HTR-8/SVneo (cell line): Measurements from ENCODE around the gene CDK4.
"Not testable (repeated sequence)": the region's sequence is repeated elsewhere in the genome, so short reads cannot be mapped to it uniquely, and the experiment has no call there.

Source experiments
- DNase-seq: peaks from one replicate; pipeline ENCODE4 v3.0.0; 2011; ENCODE audit warnings: low spot score, mixed read lengths; ENCODE audit not compliant: insufficient read length
- FAIRE-seq: peaks from 2 replicates; lab custom pipeline; 2011; peaks lifted over from hg19 to GRCh38; lab: Jason Lieb, UNC

Gene CDK4

DNA sequence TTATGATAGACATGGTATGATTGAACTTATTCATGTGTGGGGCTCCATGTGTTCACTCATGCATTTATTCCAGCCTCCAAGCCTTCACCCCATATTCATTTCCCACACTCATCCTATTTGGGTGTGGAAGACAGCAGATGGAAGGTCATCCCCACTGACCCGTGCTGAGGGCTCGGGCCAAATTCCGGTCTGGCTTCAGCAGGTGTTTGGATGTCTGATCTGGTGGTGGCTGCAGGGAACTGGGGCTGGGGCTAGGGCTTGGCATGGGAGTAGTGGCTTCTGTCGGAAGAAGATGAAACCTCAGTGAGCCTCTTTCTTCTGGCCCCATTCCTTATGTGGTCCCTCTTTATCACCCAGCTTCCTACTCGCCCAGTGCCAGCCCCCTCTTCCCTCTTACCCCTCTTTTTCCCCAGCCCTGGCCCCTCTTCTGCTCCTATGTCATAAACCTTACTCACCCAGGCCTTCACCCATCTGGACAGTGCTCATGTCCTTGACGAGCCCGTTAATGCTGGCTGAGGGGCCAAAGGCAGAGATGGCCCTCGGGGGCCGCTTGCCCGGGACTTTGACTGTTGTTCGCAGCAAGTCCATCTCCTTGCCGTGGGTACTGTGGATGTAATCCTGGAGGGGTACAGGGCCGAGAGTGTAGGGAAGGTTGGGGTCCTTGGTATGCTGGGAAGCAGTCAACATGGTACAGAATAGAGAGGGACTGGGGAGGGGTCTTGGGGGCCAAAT is 21.6 kb downstream of the CDK4 start:
- DNase-seq (no peak), FAIRE-seq (no peak)

DNA sequence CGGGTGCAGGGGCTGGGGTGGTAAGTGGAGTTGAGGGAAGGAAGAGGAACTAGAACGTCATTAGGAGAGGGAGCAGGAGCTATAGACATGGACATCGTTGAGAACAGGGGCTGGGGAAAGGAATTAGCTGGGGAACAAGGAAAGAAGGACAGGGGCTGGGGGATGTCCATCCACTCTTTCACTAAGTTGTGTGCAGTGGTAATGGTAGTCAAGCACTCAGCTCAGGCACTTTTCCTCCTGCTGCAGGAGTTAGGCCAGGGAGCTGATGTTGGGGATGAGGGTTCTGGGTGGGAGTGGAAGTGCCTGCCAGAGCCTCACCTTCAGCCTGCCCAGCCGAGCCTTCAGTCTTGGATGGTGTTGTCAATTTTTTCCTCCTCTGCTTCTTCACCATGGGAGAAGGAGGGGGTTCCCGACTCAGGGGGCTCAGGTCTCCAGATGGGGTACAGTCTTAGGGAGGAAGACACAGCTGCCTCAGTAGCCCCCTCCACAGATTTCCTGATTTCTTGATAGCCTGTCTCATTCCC is 22.7 kb downstream of the CDK4 start:
- FAIRE-seq, result no peak
- no peak for DNase-seq

DNA sequence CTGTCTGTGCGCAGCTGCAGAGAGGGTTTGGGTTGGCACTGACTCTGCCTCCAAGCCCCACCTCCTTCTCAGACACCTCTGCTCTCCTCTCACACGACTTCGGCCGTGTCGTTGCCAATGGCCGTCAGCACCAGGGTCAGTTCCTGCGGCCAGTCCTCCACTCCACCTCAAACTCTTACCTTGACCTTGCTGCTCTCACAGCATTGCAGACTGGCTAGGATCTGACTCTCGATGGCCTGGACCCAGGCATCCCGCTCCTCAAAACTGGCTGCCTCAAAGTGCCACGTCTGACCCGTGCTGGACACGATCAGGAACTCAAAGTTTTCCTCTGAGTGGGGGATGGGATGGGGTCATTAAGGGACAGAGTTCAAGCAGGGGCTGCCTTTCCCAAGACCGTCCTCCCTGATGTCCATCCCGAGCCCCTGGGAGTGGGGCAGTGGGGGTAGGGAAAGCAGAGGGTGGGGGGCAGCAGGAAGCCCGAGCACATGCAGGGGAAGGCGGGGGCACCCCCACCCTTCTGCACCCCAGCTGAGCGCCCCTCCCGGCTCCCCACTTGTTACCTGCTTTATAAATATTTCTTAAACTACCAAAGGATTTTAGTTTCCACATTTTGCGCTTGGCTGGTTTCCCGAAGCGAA is 24.2 kb downstream of the CDK4 start:
- DNase-seq, result no peak
- no peak for FAIRE-seq

DNA sequence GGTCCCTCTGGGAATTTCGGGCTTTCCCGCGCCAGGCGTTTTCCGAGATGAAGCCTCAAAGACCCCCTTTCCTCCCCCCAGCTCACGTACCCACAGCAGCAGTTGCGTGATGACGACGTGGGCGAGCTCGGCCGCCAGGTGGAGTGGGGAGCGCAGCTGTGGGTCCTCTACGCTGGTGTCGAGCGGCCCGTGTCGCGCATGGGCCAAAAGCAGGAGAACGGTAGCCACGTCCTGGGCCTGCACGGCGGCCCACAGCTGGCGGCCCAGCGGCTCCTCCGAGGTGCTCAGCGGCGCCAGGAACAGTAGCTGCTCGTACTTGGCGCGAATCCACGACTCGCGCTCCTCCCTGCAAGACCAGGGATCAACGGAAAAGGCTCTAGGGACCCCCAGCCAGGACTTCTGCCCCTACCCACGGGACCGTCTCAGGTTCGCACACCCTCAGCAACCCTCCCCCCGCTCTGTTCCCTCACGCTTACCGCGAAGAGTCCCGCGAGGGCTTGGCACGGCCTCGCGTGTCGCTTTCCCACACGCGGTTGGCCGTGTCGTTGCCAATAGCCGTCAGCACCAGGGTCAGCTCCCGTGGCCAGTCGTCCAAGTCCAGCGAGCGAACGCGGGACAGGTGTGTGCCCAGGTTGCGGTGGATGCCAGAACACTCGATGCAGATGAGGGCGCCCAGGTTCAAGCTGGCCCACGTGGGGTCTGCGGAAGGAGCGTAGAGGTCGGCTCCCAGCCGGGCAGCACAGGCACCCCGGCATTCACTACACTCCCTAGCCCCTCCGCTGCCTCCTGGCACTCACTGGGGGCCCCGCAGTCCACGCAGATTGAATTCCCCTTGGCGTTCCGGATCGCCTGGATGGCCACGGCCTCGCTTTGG is 25.0 kb downstream of the CDK4 start:
- FAIRE-seq, result no peak
- DNase-seq, result no peak

DNA sequence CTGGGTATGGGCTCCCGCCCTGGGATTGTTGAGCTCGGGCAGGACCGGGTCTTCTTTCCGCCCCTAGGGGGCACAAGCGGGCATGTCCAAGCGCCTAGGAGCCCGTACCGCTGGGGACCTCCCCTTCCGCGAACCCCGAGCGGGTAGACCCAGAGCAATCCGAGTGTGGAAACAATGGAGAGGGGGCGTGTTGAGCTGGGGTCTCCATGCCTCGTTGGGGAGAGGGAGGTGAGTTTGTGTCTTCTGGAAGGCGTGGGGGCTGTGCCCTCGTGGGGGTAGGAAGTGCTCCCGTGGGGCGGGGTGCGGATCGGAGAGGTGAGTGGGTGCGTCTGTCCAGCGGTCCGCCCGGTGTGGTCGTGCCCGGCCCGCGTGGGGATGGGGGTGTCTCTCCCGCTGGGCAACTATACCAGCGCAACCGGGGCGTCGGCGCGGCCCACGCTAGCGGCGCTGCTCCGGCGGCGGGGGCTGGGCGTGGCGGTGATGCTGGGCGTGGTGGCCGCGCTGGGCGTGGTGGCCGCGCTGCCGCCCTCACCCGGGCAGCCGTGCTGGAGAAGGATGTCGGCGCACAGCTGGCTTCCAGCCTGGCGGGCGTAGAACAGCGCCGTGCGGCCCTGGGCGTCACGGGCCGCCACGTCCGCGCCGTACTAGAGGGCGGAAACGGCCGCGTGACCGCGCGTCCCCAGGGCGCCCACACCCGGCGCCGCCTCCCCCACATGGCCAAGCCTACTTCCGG is 25.8 kb downstream of the CDK4 start:
- FAIRE-seq (peak; percentile 97), DNase-seq (peak; percentile 96)

DNA sequence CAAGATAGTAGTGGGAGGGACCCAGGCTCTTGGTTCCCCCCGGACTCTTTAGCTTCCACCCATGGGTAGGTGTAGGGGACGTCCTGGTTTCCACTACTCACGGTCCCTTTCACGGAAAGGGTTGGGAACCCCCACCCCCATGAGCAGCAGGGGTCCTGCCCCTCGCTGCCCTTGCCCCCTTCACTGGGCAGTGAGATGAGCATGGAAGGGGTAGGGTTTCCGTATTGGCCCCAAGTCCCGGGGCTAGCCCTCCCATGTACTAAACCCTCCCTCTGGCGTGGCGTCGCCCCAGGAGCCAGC is 26.3 kb downstream of the CDK4 start:
- FAIRE-seq (no peak), DNase-seq (no peak)

DNA sequence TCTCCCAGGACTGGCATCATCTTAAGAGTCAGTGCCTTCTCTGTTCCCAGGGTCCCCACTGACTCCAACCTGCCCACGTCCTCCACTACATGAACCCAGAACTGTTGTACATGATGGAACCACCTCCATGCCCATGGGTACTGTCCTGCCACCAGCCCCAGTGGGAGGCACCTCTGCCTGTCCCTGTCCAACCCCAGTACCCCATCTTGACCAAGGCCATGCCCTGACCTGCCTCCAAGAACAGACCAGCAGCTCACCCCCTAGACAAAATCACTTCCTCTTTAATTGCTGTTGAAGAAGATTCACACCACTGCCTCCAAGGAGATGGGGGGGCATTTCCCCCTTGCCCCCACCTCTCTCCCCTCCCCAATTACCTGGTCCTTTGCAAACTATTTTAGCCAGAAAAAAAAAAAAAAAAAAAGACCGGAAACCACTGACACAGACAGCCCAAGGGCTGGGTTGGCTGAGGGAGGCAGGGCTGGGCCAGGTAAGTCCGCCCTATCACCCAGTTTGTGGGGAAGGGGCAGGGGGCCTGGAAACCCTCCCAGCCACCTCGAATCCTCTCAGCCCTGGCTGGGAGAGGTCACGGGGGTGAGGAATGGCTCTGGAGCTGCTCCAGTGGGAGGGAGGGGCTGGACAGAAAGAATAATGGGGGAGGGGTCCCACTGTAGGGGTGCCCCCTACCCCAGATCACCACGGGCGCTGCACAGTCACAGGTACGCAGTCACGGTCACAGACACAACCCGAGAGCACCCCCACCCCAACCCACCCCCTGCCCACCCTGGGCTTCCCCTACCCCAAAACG is 27.0 kb downstream of the CDK4 start:
- FAIRE-seq, result no peak
- DNase-seq, result no peak

DNA sequence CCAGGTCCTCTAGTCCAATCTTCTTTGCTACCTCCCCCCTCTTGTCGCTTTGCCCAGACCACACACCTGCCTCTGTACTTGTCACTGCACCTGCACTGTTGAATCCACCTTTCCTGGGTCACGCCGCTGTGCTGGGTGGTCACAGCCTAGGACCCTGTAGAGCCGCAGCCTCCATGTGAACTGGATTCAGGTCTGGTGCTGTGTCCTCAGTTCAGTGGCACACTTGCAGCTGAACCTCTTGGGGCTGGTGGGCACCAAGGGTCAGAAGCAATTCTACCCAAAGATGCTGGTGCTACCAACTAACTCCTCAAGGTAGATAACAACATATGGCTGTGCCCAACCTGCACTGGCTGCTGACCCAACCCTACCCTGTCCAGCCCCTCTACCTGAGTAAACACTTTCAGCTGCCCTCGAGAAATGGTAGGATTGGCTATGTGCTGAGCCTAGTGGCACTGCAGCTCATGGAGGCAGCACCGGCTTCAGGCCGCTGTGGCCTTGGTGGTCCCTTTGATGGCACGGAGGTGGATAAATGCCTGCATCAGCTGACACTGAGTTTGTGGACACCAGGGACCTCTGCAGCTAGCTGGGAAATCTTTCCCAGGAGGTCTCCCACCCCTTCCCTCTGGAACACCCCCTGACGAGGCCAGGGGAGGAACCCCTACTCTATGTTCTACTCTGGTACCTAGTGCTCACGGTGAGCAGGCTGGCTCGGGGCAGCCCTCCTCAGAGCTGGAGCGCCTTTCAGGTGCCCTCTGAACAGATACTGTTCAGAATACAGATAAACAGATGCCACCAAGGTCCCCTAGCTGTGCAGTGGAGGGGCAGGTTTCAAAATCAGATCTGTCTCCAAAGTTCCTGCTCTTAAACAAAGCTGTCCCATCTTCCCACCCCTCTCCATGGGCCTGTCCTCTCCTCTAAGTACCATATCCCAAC is 27.8 kb downstream of the CDK4 start:
- FAIRE-seq (no peak), DNase-seq (no peak)

DNA sequence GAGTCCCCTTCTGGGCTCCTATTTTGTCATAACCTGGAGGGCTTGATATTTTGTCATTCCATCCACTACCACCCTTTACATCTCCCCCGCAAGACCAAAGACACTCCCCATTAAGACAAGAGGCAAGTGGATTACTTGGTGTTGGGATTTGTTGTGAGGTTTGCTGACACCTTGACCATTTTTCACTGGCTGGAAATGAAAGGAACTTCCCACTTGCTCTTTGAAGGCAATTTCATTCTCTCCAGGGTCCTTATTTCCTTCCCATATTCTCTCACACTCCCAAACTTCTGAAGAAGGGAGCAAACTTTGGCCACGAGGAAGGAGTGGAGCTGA is 28.5 kb downstream of the CDK4 start:
- FAIRE-seq, result no peak
- no peak for DNase-seq

DNA sequence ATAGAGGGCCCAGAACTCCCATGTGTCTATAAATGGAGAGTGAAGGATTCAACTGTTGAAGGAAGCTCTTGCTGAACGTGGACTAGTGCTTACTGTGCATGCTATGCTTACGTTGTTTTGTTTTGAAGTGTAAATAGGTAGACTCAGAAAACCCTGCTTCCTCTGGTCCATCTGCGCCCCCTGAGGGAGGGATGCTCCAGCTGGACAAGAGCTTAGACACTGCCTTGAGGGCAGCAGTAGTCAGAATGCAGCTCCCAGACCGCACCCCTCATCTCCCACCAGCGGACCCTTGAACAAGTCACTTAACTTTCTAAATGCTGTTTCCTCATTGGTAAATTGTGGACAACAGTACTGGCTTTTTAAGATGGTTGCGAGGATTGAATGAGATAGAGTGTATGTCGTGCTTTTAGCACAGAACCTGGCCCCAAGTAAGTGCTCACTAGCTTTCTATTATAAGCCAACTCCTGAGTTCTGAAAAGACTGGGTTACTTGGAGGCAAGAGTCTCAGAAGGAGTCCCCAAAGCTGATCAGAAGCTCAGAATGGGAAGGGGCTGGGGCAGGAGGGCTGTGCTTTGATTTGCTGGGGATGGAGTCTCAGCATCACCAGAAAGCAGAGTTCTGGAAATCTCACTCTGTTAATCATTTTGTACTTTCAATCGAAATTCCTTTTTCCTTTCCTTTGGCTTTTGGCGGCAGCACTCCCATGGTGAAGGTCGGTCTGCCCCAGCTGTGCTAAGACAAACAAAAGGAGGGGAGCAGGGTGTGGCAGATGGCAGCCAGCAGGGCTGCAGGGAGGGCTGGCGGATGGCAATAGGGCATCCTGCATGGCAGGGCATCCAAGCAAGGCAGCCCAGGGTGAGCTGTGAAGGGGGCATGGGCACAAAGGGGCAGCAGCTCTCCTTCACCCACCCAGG is 29.1 kb downstream of the CDK4 start:
- no peak for DNase-seq
- FAIRE-seq, result no peak

DNA sequence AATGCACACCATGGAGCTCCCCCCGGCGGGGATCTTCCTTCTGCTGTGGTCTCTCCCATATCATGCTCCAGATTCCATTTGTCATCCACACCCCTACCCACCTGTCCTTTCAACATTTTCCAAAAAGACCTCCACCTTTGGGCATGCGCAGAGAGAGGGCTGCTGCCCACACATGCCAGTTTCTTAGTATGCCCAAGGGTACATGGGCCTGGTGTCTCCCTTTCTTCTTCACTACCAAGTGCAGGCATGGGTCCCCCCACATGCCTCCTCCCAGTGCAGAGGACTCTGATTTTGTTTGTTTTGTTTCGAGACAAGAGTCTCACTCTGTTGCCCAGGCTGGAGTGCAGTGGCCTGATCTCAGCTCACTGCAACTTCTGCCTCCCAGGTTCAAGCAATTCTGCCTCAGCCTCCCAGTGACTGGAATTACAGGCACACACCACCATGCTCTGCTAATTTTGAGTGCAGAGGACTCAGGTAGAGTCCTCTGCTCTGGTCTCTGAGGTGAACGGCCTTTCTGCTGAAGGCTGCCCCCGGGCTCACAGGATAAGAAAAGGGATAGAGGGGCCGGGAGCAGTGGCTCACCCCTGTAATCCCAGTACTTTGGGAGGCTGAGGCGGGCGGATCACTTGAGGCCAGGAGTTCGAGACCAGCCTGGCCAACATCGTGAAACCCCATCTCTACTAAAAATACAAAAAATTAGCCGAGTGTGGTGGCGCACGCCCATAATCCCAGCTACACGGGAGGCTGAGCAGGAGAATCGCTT is 30.1 kb downstream of the CDK4 start:
- DNase-seq, FAIRE-seq: not testable (repeated sequence)

DNA sequence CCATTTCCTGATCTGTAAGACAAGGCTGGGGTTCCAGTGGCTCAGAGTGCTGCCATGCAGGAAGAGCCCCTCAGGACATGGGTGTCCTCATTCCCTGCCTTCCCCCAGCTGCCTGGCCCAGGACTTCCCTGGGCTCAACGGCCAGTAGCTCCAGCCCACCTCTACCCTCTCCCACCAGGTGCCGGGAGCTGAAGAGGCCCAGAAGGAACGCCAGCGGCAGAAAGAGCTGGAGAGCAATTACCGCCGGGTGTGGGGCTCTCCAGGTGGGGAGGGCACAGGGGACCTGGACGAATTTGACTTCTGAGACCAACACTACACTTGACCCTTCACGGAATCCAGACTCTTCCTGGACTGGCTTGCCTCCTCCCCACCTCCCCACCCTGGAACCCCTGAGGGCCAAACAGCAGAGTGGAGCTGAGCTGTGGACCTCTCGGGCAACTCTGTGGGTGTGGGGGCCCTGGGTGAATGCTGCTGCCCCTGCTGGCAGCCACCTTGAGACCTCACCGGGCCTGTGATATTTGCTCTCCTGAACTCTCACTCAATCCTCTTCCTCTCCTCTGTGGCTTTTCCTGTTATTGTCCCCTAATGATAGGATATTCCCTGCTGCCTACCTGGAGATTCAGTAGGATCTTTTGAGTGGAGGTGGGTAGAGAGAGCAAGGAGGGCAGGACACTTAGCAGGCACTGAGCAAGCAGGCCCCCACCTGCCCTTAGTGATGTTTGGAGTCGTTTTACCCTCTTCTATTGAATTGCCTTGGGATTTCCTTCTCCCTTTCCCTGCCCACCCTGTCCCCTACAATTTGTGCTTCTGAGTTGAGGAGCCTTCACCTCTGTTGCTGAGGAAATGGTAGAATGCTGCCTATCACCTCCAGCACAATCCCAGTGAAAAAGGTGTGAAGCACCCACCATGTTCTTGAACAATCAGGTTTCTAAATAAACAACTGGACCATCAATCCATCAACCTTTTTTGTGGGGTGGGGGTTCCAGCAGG is 31.2 kb downstream of the CDK4 start:
- DNase-seq (no peak), FAIRE-seq (no peak)

DNA sequence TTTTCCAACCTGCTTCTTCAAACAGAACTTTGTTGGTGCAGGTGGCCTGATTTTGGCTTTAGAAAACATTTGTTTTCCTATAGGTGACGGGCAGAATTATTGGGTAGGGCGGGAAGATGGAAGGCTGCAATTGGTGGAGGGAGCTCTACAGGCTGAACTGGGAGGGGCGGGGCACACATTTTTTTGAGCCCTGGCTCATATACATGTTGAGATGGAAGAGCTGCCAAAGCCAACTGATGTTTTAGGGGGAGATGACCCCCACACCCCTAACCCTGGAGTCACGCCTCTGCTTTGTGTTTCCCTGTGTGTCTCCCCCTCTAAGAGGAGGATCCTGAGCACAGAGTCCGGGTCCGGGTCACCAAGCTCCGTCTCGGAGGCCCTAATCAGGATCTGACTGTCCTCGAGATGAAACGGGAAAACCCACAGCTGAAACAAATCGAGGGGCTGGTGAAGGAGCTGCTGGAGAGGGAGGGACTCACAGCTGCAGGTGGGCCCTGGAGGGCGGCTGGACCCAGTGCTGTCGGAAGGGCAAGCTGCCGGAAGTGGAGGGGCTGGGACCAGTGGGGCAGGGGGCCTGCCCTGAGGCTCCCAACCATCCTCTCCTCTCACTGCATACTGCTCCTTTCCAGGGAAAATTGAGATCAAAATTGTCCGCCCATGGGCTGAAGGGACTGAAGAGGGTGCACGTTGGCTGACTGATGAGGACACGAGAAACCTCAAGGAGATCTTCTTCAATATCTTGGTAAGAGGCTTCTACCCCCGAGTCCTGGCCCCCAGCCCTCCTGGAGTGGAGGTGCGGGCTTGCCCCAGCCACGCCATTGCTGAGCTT is 32.1 kb downstream of the CDK4 start:
- FAIRE-seq (no peak), DNase-seq (no peak)

DNA sequence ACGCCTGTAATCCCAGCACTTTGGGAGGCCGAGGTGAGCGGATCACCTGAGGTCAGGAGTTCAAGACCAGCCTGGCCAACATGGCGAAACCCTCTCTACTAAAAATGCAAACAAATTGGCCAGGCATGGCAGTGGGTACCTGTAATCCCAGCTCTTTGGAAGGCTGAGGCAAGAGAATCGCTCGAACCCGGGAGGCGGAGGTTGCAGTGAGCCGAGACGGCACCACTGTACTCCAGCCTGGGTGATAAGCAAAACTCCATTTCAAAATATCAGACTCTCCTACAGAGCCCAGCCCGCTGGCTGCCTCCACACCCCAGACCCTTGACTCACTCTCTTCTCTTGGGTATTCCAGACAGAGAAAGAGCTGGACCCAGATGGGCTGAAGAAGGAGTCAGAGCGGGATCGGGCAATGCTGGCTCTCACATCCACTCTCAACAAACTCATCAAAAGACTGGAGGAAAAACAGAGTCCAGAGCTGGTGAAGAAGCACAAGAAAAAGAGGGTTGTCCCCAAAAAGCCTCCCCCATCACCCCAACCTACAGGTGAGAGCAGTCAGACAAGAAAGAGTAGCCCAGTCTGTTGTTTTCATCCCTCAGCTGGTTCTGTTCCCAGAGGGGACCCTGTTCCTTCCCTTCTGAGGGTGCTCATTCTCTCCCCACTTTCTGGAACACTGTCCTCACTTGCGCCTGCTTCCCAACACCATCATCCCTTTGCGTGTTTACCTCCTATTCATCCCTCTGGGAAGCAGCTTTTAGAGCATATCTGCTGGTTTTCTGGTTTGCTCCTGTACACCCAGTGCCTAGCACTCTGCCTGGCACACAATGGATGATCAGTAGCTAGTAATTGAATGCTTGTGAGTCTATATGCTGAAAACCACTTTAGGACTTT is 33.2 kb downstream of the CDK4 start:
- DNase-seq (no peak), FAIRE-seq (no peak)
